ENCODE data around the gene XCL1. TPM values are rescaled to one million over a fixed set of nuclear protein-coding genes. Genes with fewer than 3 reads are reported as not detected.
"Not testable (repeated sequence)": the region's sequence is repeated elsewhere in the genome, so short reads cannot be mapped to it uniquely, and the experiment has no call there.

XCL1 gene
- total RNA-seq, 1 donor from 2014 or later, result 0.67 TPM

GRCh38 chr1:168561989-168562388 lies 14.4 kb upstream of the XCL1 start:
- ATAC-seq (no peak), DNase-seq (no peak)
- intact Hi-C loops (cut with micrococcal nuclease), result no loop called here

- intact Hi-C loops (cut with micrococcal nuclease), result no loop called here
- DNase-seq (no peak), ATAC-seq (no peak)
Observed at GRCh38 chr1:168565825-168566224, 10.6 kb upstream of the XCL1 start.

DNA sequence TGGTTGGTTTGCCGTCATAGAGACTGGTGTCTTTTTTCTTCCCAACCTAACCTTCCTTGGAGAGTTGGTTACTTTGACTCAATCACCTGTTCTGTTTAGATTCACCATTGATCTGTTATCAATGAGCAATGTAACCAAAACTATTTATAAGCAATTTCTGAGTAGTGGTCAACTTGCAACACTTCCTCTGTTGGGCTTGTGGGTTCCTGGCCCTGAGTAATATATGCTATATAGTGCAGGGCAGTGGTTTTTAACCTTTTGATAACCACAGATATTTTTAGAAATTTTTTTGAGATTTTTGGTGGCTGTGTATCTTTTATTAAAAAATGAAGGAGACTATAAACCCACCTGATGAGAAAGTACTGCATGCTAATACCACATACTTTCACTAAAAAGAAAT lies 9.4 kb upstream of the XCL1 start:
- ATAC-seq, result no peak
- intact Hi-C loops (cut with micrococcal nuclease), result no loop called here
- DNase-seq, result no peak

GRCh38 chr1:168567568-168567967 lies 8.8 kb upstream of the XCL1 start:
- DNase-seq (no peak), ATAC-seq (no peak)
- intact Hi-C loops (cut with micrococcal nuclease), result no loop called here

DNA sequence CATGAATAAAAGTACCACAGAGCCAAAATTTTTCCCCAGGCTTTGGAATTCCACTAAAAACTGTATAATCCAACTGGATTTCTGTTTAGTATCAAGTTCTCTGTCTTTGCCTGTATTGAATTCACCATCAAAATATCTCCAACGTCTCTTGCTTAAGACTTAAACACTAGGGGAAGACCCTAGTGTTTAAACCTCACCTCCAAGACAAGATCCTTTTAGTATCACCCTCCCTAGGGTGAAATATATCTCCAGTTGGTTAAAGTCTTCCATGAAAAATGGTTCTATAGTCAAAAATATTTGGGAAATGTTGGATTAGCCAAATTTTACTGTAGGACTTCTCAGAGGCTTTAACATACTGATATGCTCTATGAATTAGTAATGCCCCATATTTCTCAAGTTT lies 8.1 kb upstream of the XCL1 start:
- ATAC-seq, result no peak
- DNase-seq, result no peak
- intact Hi-C loops (cut with micrococcal nuclease), result no loop called here

DNA sequence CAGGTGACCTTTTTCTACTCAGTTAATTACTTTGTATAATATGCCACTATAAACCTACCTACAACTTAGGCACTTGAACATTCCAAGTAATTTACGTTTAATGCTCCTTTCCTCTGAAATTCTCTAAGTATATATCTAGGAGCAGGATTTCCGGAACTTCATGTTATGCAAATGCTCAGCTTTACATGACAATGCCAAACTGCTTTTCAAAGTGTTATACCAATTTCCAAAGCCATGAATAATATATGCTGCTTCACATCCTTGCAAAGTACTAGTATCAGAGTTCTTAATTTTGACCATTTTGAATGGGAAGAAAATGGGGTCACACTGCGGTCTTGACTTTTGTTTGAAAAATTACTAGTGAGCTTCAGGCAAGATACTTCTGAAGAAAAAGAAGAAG lies 5.8 kb upstream of the XCL1 start:
- DNase-seq, result no peak
- no peak for ATAC-seq
- intact Hi-C loops (cut with micrococcal nuclease), result no loop called here

GRCh38 chr1:168572633-168573032 lies 3.8 kb upstream of the XCL1 start:
- DNase-seq (no peak), ATAC-seq (no peak)
- intact Hi-C loops (cut with micrococcal nuclease), result no loop called here

- intact Hi-C loops (cut with micrococcal nuclease); DNase-seq: not testable (repeated sequence)
- peak; percentile 50 for ATAC-seq
Observed at GRCh38 chr1:168574234-168574633, 2.2 kb upstream of the XCL1 start.

GRCh38 chr1:168578531-168579185 lies 2.3 kb downstream of the XCL1 start:
- ATAC-seq; intact Hi-C loops (cut with micrococcal nuclease); DNase-seq: not testable (repeated sequence)

- ATAC-seq; DNase-seq; intact Hi-C loops (cut with micrococcal nuclease): not testable (repeated sequence)
Observed at GRCh38 chr1:168580290-168580689, 3.9 kb downstream of the XCL1 start.

DNA sequence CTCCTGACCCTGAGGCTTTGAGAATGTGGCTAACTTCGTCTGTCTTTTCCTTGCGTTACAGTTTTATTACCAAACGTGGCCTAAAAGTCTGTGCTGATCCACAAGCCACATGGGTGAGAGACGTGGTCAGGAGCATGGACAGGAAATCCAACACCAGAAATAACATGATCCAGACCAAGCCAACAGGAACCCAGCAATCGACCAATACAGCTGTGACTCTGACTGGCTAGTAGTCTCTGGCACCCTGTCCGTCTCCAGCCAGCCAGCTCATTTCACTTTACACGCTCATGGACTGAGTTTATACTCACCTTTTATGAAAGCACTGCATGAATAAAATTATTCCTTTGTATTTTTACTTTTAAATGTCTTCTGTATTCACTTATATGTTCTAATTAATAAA lies 4.6 kb downstream of the XCL1 start:
- intact Hi-C loops (cut with micrococcal nuclease); ATAC-seq: not testable (repeated sequence)

GRCh38 chr1:168581817-168582572 lies 5.6 kb downstream of the XCL1 start:
- DNase-seq (no peak), ATAC-seq (no peak)
- intact Hi-C loops (cut with micrococcal nuclease), result no loop called here

More for the DNA sequence above, 4.6 kb downstream of the XCL1 start:
- not testable (repeated sequence) for DNase-seq

- no peak for ATAC-seq
- intact Hi-C loops (cut with micrococcal nuclease), result no loop called here
Observed at GRCh38 chr1:168582688-168583336, 6.4 kb downstream of the XCL1 start.

GRCh38 chr1:168583571-168583970 lies 7.2 kb downstream of the XCL1 start:
- intact Hi-C loops (cut with micrococcal nuclease), result no loop called here
- DNase-seq (no peak), ATAC-seq (no peak)

More at GRCh38 chr1:168582688-168583336, 6.4 kb downstream of the XCL1 start:
- no peak for DNase-seq

- no peak for DNase-seq
- peak; percentile 67 for ATAC-seq
- intact Hi-C loops (cut with micrococcal nuclease), result no loop called here
Observed at GRCh38 chr1:168585191-168585590, 8.8 kb downstream of the XCL1 start.

DNA sequence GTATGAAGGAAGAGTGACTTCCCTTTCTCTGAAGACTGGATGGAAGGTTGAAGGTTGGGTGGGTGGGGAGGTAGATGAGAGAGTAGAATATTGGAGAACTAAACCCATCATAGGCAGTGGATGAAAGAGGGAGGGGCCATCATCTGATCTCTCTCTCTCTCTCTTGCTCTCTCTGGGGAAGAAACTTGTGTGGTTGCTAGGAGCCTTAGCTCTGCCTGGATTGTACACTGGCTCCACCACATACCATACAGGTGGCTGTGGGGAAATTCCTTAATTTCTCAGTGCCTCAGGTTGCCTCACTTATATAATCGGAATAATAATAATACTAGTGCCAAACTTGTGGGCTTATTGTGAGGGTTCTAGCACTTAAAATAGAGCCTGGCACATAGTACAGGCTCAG lies 9.5 kb downstream of the XCL1 start:
- intact Hi-C loops (cut with micrococcal nuclease), result no loop called here
- DNase-seq (no peak), ATAC-seq (no peak)

DNA sequence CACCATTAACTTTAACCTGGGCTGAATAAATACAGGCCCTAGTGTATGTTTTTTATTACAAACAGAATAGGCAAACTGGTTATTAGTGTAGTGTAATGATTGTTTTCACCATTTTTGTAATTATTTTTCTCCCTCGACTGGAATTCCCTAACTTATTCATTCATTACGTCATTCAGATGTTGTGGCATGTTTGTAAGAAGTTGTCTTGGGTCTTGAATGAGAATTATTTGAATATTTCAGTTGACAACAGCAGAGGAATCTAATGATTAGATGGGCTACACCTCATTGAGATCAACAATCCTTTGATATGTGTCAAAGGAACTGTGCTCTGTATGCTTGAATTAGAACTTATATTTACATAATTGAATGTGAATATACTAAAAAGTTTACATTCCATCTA lies 12.8 kb downstream of the XCL1 start:
- DNase-seq (no peak), ATAC-seq (no peak)
- intact Hi-C loops (cut with micrococcal nuclease), result no loop called here

GRCh38 chr1:168591066-168591465 lies 14.7 kb downstream of the XCL1 start:
- ATAC-seq, result no peak
- intact Hi-C loops (cut with micrococcal nuclease), result no loop called here

GRCh38 chr1:168591641-168592250 lies 15.3 kb downstream of the XCL1 start:
- intact Hi-C loops (cut with micrococcal nuclease), result no loop called here
- ATAC-seq, result no peak
- DNase-seq, result no peak

More at GRCh38 chr1:168591066-168591465, 14.7 kb downstream of the XCL1 start:
- DNase-seq, result no peak

- ATAC-seq; DNase-seq; intact Hi-C loops (cut with micrococcal nuclease): not testable (repeated sequence)
Observed at GRCh38 chr1:168595403-168595802, 19.0 kb downstream of the XCL1 start.

All from left ventricle myocardium superior (tissue), 1 donor.